Esophagus squamous epithelium (tissue), 5 donors: ENCODE results near the gene FAM114A1. TPM values are rescaled to one million over a fixed set of nuclear protein-coding genes. Genes with fewer than 3 reads are reported as not detected.
"Not testable (repeated sequence)": the region's sequence is repeated elsewhere in the genome, so short reads cannot be mapped to it uniquely, and the experiment has no call there.

ENCODE experiments used
- DNase-seq: peaks from one replicate; lab custom pipeline; 2025; lab: John Stamatoyannopoulos, UW
- H3K27ac ChIP-seq, 4 donors: fragments of 200-600 bp; sonication (generic); one replicate each; pipeline ENCODE4 v1.5.1; 2016 to 2019; ENCODE audit warnings: mild to moderate bottlenecking in 1 of 4
- H3K27me3 ChIP-seq, 4 donors: fragments of 200-600 bp; sonication (generic); 1 replicate in 3 of 4; 2 replicates in 1 of 4; pipeline versions ENCODE4 v1.5.1 to v1.6.0; 2017 to 2021; ENCODE audit warnings: antibody characterized with exemption in 1 of 4
- H3K36me3 ChIP-seq, 3 donors: fragments of 200-600 bp; sonication (generic); one replicate each; pipeline ENCODE4 v1.5.1; 2016 to 2019
- H3K4me1 ChIP-seq, 3 donors: fragments of 200-600 bp; sonication (generic); one replicate each; pipeline ENCODE4 v1.5.1; 2017 to 2019
- H3K4me3 ChIP-seq, 4 donors: fragments of 200-600 bp; sonication (generic); 1 replicate in 3 of 4; 2 replicates in 1 of 4; pipeline ENCODE4 v1.5.1; 2016 to 2019; ENCODE audit warnings: mild to moderate bottlenecking in 2 of 4, moderate library complexity in 1 of 4
- H3K9me3 ChIP-seq, 3 donors: fragments of 200-600 bp; sonication (generic); one replicate each; pipeline ENCODE4 v1.5.1; 2016 to 2019
- POLR2A ChIP-seq, 4 donors: fragments of 450-650 bp; IDR thresholded peaks; one replicate each; pipeline ENCODE4 v1.6.1; 2017; ENCODE audit warnings: antibody characterized with exemption in 4 of 4, mild to moderate bottlenecking in 4 of 4, moderate library complexity in 3 of 4
- WGBS, 2 donors: methylation state at CpG; one replicate each; pipeline ENCODE4 v1.1.5; 2018; 5-methylcytosine and 5-hydroxymethylcytosine counted together
- intact Hi-C: fragments of 100-400 bp; cut with DNase I; formaldehyde crosslinking; loops from one replicate; pipeline ENCODE4 v1.15.0; 2022
- total RNA-seq, 4 donors: library from RNA; depleted of rRNA; stranded (reverse); fragments of >200 nt; gene quantifications; one replicate each; pipeline ENCODE4 v1.1.0, GENCODE V29; 2016
- TF ChIP-seq, protein P1 (sequence below), 6 experiments: fragments of 450-650 bp in 4 of 6; fragments of 200-600 bp in 2 of 6; sonication (generic) in 2 of 6; IDR thresholded peaks; one replicate each; pipeline ENCODE4 v1.5.1; 2016 to 2019; ENCODE audit warnings: antibody characterized with exemption in 6 of 6, mild to moderate bottlenecking in 4 of 6, moderate library complexity in 4 of 6
- donor health status: DM: yes; HTN: yes; CAD: no.

Gene FAM114A1
- total RNA-seq, 4 donors from 2014 or later = 36.7 to 80.9 (median 69.2) TPM

GRCh38 chr4:38931125-38931524 lies 63.5 kb downstream of the FAM114A1 start:
- H3K27me3 ChIP-seq = no peaks in the 10 kb centered on the region
- intact Hi-C loops = no loop called here
- H3K36me3 ChIP-seq = peaks cover 0 to 100% (median 8%) of the 10 kb centered on the region in 3 donors
- TF ChIP-seq, protein P1, sequence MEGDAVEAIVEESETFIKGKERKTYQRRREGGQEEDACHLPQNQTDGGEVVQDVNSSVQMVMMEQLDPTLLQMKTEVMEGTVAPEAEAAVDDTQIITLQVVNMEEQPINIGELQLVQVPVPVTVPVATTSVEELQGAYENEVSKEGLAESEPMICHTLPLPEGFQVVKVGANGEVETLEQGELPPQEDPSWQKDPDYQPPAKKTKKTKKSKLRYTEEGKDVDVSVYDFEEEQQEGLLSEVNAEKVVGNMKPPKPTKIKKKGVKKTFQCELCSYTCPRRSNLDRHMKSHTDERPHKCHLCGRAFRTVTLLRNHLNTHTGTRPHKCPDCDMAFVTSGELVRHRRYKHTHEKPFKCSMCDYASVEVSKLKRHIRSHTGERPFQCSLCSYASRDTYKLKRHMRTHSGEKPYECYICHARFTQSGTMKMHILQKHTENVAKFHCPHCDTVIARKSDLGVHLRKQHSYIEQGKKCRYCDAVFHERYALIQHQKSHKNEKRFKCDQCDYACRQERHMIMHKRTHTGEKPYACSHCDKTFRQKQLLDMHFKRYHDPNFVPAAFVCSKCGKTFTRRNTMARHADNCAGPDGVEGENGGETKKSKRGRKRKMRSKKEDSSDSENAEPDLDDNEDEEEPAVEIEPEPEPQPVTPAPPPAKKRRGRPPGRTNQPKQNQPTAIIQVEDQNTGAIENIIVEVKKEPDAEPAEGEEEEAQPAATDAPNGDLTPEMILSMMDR (IDR thresholded peaks at IDR 0.05) = no peak
- no peak for TF ChIP-seq POLR2A (IDR thresholded peaks at IDR 0.05)
- H3K4me3 ChIP-seq = no peak overlapping the region
- H3K9me3 ChIP-seq = no peaks in the 10 kb centered on the region
- WGBS, 2 donors = 77 to 82% methylated on average over 5 of the region's 5 CpGs
- H3K4me1 ChIP-seq = peaks cover 0 to 3% (median 0%) of the 10 kb centered on the region in 3 donors
- H3K27ac ChIP-seq = peak overlapping the region in 1 of 4 donors; percentile 22
- DNase-seq = no peak

- TF ChIP-seq, protein P1 (IDR thresholded peaks at IDR 0.05) = no peak
- no peak for TF ChIP-seq POLR2A (IDR thresholded peaks at IDR 0.05)
- Histone ChIP-seq H3K4me3 (no peak overlapping the region), H3K4me1 (no peaks in the 10 kb centered on the region), H3K27ac (peak overlapping the region in 1 of 4 donors; percentile 17), H3K9me3 (no peaks in the 10 kb centered on the region), H3K27me3 (no peaks in the 10 kb centered on the region), H3K36me3 (peaks cover 0 to 100% (median 8%) of the 10 kb centered on the region in 3 donors)
- no peak for DNase-seq
- WGBS, 2 donors = 70 to 80% methylated on average over 5 of the region's 5 CpGs
- intact Hi-C loops = no loop called here
Measured at GRCh38 chr4:38935391-38936073, 67.9 kb downstream of the FAM114A1 start.

GRCh38 chr4:38939165-38939564 lies 71.6 kb downstream of the FAM114A1 start:
- Histone ChIP-seq H3K36me3 (peaks cover 0 to 100% (median under 1%) of the 10 kb centered on the region in 3 donors), H3K27me3 (no peaks in the 10 kb centered on the region), H3K4me3 (no peak overlapping the region), H3K27ac (no peak overlapping the region), H3K9me3 (no peaks in the 10 kb centered on the region), H3K4me1 (peaks cover 0 to 5% (median 0%) of the 10 kb centered on the region in 3 donors)
- 75% methylated on average over 1 of the region's 1 CpG for WGBS, 2 donors
- no peak for DNase-seq
- TF ChIP-seq, protein P1 (IDR thresholded peaks at IDR 0.05) = no peak
- TF ChIP-seq POLR2A (IDR thresholded peaks at IDR 0.05) = no peak
- intact Hi-C loops = no loop called here

- no peaks in the 10 kb centered on the region for H3K27me3 ChIP-seq
- TF ChIP-seq, protein P1 (IDR thresholded peaks at IDR 0.05) = no peak
- no peak for TF ChIP-seq POLR2A (IDR thresholded peaks at IDR 0.05)
- peaks cover 0 to 5% (median 0%) of the 10 kb centered on the region in 3 donors for H3K4me1 ChIP-seq
- WGBS, 2 donors = 92 to 94% methylated on average over 3 of the region's 3 CpGs
- no peaks in the 10 kb centered on the region for H3K9me3 ChIP-seq
- DNase-seq = no peak
- intact Hi-C loops = no loop called here
- no peak overlapping the region for H3K4me3 ChIP-seq
- H3K27ac ChIP-seq = no peak overlapping the region
- peaks cover 0 to 100% (median 5%) of the 10 kb centered on the region in 3 donors for H3K36me3 ChIP-seq
Measured at GRCh38 chr4:38940476-38940875, 72.9 kb downstream of the FAM114A1 start.

DNA sequence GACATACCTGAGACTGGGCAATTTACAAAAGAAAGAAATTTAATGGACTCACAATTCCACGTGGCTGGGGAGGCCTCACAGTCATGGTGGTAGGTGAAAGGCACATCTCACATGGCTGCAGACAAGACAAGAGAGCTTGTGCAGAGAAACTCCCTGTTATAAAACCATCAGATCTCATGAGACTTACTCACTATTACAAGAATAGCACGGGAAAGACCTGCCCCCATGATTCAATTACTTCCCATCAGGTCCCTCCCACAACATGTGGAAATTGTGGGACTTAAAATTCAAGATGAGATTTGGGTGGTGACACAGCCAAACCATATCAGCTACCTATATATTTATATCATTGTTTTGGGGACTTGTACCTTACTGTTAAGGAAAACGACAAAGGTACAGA lies 74.3 kb downstream of the FAM114A1 start:
- H3K4me1 ChIP-seq, H3K4me3 ChIP-seq, H3K9me3 ChIP-seq, H3K27me3 ChIP-seq, intact Hi-C loops, DNase-seq: not testable (repeated sequence)
- WGBS, 2 donors = 58 to 89% methylated on average over 3 of the region's 3 CpGs
- Histone ChIP-seq H3K27ac (peak overlapping the region in 2 of 4 donors; percentile 31 to 67), H3K36me3 (peaks cover 0 to 90% (median 5%) of the 10 kb centered on the region in 3 donors)
